Large intestine (tissue), 3 donors: ENCODE data around the gene ADARB2. TPM values are rescaled to one million over a fixed set of nuclear protein-coding genes. Genes with fewer than 3 reads are reported as not detected.
"Not testable (repeated sequence)": the region's sequence is repeated elsewhere in the genome, so short reads cannot be mapped to it uniquely, and the experiment has no call there.

Experiments used
- DNase-seq, 2 donors: peaks; one replicate each; pipeline versions ENCODE4 v3.0.0 to v3.0.0-alpha.2; 2013
- H3K27ac ChIP-seq: one replicate; pipeline ENCODE4 v1.5.1; 2013; ENCODE audit warnings: low read length
- H3K27me3 ChIP-seq: 2 replicates; pipeline ENCODE4 v1.6.1; 2013; ENCODE audit warnings: low read length; ENCODE audit not compliant: control insufficient read depth, insufficient read depth
- H3K36me3 ChIP-seq: 2 replicates; pipeline ENCODE4 v1.6.1; 2013; ENCODE audit warnings: low read length; ENCODE audit not compliant: control insufficient read depth, insufficient read depth
- H3K4me1 ChIP-seq: one replicate; pipeline ENCODE4 v1.6.1; 2013; ENCODE audit warnings: low read length; ENCODE audit not compliant: control insufficient read depth, insufficient read depth
- H3K4me3 ChIP-seq: one replicate; pipeline ENCODE4 v1.5.1; 2013; ENCODE audit warnings: low read length
- H3K9me3 ChIP-seq: one replicate; pipeline ENCODE4 v1.6.1; 2013; ENCODE audit warnings: mild to moderate bottlenecking, low read depth, low read length, moderate library complexity; ENCODE audit not compliant: control insufficient read depth
- WGBS: methylation state at CpG from one replicate; pipeline ENCODE4 v1.1.5; 2013; ENCODE audit warnings: low lambda C conversion rate; ENCODE audit not compliant: insufficient coverage; 5-methylcytosine and 5-hydroxymethylcytosine counted together
- polyA plus RNA-seq: library from polyadenylated mRNA; unstranded; fragments of 120-200 nt; gene quantifications from one replicate; pipeline ENCODE4 v1.2.1, GENCODE V29; 2013

The ADARB2 gene
- polyA plus RNA-seq, 1 donor, result 0.52 TPM

GRCh38 chr10:1399431-1400100, 337.8 kb downstream of the ADARB2 start:
- Histone ChIP-seq H3K27ac (no peak overlapping the region), H3K4me1 (peaks cover 5% of the 10 kb centered on the region), H3K9me3 (peaks cover 2% of the 10 kb centered on the region), H3K36me3 (no peaks in the 10 kb centered on the region), H3K27me3 (no peaks in the 10 kb centered on the region), H3K4me3 (no peak overlapping the region)
- no CpG with 5 or more reads among the region's 11 CpGs for WGBS
- no peak for DNase-seq

GRCh38 chr10:1398626-1399410, 338.5 kb downstream of the ADARB2 start:
- DNase-seq, result no peak
- WGBS, result no CpG with 5 or more reads among the region's 19 CpGs
- no peaks in the 10 kb centered on the region for H3K27me3 ChIP-seq
- no peak overlapping the region for H3K4me3 ChIP-seq
- peaks cover 2% of the 10 kb centered on the region for H3K9me3 ChIP-seq
- H3K36me3 ChIP-seq, result no peaks in the 10 kb centered on the region
- H3K4me1 ChIP-seq, result peaks cover 5% of the 10 kb centered on the region
- no peak overlapping the region for H3K27ac ChIP-seq

- not testable (repeated sequence) for DNase-seq, H3K4me1 ChIP-seq, H3K36me3 ChIP-seq, H3K27ac ChIP-seq, H3K4me3 ChIP-seq, H3K9me3 ChIP-seq, H3K27me3 ChIP-seq
- WGBS, result no CpG with 5 or more reads among the region's 15 CpGs
Observed at GRCh38 chr10:1398116-1398515, 339.2 kb downstream of the ADARB2 start.

- no peaks in the 10 kb centered on the region for H3K36me3 ChIP-seq
- no peaks in the 10 kb centered on the region for H3K27me3 ChIP-seq
- WGBS, result no CpG with 5 or more reads among the region's 20 CpGs
- H3K27ac ChIP-seq, result no peak overlapping the region
- peaks cover 5% of the 10 kb centered on the region for H3K4me1 ChIP-seq
- H3K4me3 ChIP-seq, result no peak overlapping the region
- no peak for DNase-seq
- no peaks in the 10 kb centered on the region for H3K9me3 ChIP-seq
Observed at GRCh38 chr10:1396297-1396635, 341.1 kb downstream of the ADARB2 start.

GRCh38 chr10:1395481-1396296, 341.6 kb downstream of the ADARB2 start:
- H3K9me3 ChIP-seq, result no peaks in the 10 kb centered on the region
- no peak overlapping the region for H3K27ac ChIP-seq
- H3K4me3 ChIP-seq, result no peak overlapping the region
- no peaks in the 10 kb centered on the region for H3K27me3 ChIP-seq
- DNase-seq, result no peak
- H3K4me1 ChIP-seq, result peaks cover 5% of the 10 kb centered on the region
- no peaks in the 10 kb centered on the region for H3K36me3 ChIP-seq
- WGBS, result 100% methylated on average over 4 of the region's 33 CpGs

GRCh38 chr10:1395025-1395480, 342.3 kb downstream of the ADARB2 start:
- no peaks in the 10 kb centered on the region for H3K27me3 ChIP-seq
- no peaks in the 10 kb centered on the region for H3K4me1 ChIP-seq
- H3K4me3 ChIP-seq, result no peak overlapping the region
- H3K9me3 ChIP-seq, result no peaks in the 10 kb centered on the region
- H3K36me3 ChIP-seq, result no peaks in the 10 kb centered on the region
- DNase-seq, result no peak
- H3K27ac ChIP-seq, result no peak overlapping the region
- no CpG with 5 or more reads among the region's 11 CpGs for whole genome bisulfite sequencing

GRCh38 chr10:1394155-1394912, 343.0 kb downstream of the ADARB2 start:
- H3K4me3 ChIP-seq, result no peak overlapping the region
- no peak overlapping the region for H3K27ac ChIP-seq
- 80% methylated on average over 1 of the region's 13 CpGs for WGBS
- no peak for DNase-seq
- H3K36me3 ChIP-seq, result no peaks in the 10 kb centered on the region
- H3K9me3 ChIP-seq, result no peaks in the 10 kb centered on the region
- no peaks in the 10 kb centered on the region for H3K27me3 ChIP-seq
- H3K4me1 ChIP-seq, result no peaks in the 10 kb centered on the region

- DNase-seq, result no peak
- no peak overlapping the region for H3K4me3 ChIP-seq
- 100% methylated on average over 1 of the region's 8 CpGs for WGBS
Observed at GRCh38 chr10:1393481-1393880, 343.8 kb downstream of the ADARB2 start.

GRCh38 chr10:1392127-1392526, 345.2 kb downstream of the ADARB2 start:
- Histone ChIP-seq H3K4me1 (no peaks in the 10 kb centered on the region), H3K36me3 (no peaks in the 10 kb centered on the region), H3K27me3 (no peaks in the 10 kb centered on the region), H3K27ac (no peak overlapping the region), H3K9me3 (no peaks in the 10 kb centered on the region), H3K4me3 (no peak overlapping the region)
- DNase-seq, result no peak
- 100% methylated on average over 2 of the region's 4 CpGs for WGBS

More at GRCh38 chr10:1393481-1393880, 343.8 kb downstream of the ADARB2 start:
- Histone ChIP-seq H3K27me3 (no peaks in the 10 kb centered on the region), H3K36me3 (no peaks in the 10 kb centered on the region), H3K27ac (no peak overlapping the region), H3K4me1 (no peaks in the 10 kb centered on the region), H3K9me3 (no peaks in the 10 kb centered on the region)

- Histone ChIP-seq H3K9me3 (no peaks in the 10 kb centered on the region), H3K4me1 (no peaks in the 10 kb centered on the region), H3K27ac (no peak overlapping the region), H3K36me3 (no peaks in the 10 kb centered on the region), H3K27me3 (no peaks in the 10 kb centered on the region), H3K4me3 (no peak overlapping the region)
- no peak for DNase-seq
- no CpG with 5 or more reads among the region's 3 CpGs for WGBS
Observed at GRCh38 chr10:1390200-1390599, 347.1 kb downstream of the ADARB2 start.
